COLO668 (cell line): ENCODE results near the gene GGTLC1.

Source experiments
- DNase-seq: peaks from one replicate; lab custom pipeline; 2025; ENCODE audit not compliant: unreplicated experiment; lab: John Stamatoyannopoulos, UW

Gene GGTLC1

GRCh38 chr20:23988561-23988960, at the start of gene GGTLC1:
GGTLC1 (minus strand) TSS chr20:23988779; CDS start chr20:23986611, 2,168 bp downstream.
- no peak for DNase-seq

GRCh38 chr20:24034820-24035219, 46.2 kb upstream of the GGTLC1 start:
- no peak for DNase-seq

DNA sequence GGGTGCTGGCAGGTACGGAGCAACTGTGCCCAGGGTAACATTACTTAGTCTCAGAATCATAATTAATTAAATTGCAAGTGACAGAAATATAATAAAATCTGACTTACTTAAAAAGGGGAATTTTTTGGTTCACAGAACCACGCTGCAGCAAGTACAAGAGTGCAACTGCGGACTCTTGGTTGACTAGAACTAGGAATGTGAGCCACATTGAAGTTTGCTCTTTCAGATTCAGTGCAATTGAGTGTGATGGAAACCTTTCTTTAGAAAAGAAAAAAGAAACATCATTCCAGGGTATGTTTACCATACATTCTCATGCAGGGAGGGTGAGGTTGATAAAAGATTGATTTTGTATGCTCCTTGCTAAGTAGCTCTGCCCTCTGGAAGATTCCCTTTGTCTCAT, 45.0 kb upstream of the GGTLC1 start:
- DNase-seq = no peak

GRCh38 chr20:24033151-24033550, 44.6 kb upstream of the GGTLC1 start:
- no peak for DNase-seq

GRCh38 chr20:24032400-24032898, 43.9 kb upstream of the GGTLC1 start:
- DNase-seq = no peak

GRCh38 chr20:24027229-24027628, 38.6 kb upstream of the GGTLC1 start:
- DNase-seq = no peak

DNA sequence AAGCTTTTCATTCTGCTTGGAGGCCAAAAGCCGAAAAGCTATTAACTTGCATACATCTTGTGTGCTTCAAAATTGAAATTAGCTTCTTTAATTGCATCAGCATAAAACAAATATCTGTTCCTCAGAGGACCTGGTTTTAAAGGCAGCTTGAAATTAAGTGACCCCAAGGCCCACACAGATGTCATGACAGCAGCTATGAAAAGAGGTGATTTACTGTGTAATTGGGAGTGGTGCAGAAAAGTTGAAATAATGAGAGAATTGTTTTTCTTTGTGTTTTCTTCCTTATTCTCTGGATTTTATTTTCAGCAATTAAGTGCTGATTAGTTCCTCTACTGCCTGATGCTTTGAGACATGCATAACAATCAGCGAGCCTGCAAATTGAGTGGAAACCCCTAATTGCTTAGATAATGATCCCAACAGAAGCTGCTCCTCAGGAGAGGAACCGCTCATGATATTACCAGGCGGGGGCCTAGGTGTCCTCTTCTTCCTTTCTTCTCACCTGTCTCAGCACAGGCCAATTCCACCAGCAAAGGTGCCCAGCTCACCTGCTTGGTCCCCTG, 34.1 kb upstream of the GGTLC1 start:
- DNase-seq = no peak

DNA sequence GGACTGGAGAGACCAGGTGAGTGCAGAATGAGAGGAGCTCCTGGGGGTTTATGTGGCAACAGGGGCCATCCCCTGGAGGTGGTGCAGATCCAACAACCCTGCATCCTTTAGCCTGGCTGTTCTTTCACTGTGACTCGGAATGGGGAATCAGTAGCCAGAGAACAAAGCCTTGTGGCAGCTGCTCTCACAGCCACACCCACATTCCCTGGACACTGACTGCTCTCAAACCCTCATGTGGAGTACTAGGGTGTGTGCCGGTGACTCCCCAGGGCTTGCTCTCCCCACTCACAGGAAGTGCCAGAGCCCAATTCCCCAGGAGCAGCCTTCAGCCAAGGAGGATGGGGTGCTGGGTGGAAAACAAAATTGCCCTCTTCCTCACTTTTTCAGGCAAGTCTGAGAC, 30.2 kb upstream of the GGTLC1 start:
- DNase-seq = no peak

DNA sequence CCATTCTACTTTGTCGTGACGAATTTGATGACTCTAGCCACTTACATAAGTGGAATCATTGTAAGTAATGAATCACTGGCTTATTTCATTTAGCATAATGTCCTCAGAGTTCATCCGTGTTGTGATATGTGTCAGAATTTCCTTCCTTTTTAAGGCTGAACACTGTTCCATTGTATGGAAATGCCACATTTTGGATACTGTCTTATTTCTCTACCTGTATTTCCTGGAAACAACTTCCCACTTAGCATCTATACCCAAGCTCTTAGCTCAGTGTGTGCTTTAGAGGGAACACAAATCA, 28.8 kb upstream of the GGTLC1 start:
- no peak for DNase-seq

DNA sequence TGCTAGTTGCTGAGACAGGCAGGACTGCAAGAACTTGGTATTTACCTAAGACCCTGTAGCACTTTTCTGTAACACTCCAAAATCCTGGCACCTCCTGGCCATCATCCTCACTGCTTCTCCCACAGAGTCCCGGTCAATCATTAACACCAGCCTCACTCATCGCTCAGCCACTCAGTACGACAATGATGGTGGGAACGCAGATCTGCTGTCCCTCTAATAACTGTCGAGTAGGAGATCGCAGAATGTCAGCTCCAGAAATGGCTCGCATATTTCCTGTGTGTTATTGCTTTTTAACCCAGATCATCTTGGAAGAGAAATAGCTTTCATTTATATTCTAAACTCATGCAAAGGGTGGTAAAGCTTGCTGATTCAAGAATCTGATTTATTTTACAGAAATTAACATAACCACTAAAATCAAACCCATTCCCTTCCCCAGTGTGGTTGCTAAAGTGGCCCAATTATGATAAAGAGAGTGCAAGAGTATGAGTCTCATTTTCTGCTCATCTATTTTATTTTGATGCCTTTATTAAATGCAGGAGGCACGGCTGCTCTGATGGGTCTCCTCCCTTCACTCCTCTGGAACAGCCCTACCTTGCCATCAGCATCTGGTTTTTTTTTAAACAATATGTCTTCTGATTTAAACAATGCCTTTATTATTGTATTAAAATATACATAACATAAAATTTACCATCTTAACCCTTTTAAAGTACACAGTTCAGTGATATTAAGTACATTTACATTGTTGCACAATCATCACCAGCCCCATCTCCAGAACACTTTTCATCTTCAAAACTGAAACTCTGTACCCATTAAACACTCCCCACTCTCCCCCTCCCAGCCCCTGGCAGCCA, 28.3 kb upstream of the GGTLC1 start:
- no peak for DNase-seq

DNA sequence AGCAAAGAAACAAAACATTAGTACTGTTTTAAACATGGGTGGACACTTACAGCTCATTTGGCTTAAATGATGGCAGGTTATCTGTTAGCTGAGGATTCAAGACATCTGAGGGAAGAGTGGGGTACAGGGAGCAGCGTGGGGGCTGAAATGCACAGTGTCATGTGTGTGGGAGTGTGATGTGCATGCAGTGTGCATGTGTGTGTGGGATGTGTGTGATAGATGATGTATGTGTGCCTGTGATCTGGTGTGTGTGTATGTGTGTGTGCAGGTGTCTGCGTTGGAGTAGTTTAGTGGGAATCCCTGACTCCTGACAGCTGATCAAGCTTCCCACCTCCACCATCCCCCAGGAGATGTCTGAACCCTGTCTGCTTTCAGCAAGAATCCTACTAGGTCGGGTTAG, 25.4 kb upstream of the GGTLC1 start:
- DNase-seq = no peak

- DNase-seq = no peak
These were observed 22.7 kb upstream of the GGTLC1 start for GRCh38 chr20:24011282-24011681.

- DNase-seq = no peak
These were observed 19.2 kb upstream of the GGTLC1 start for GRCh38 chr20:24007758-24008157.

- no peak for DNase-seq
These were observed 18.6 kb upstream of the GGTLC1 start for GRCh38 chr20:24007073-24007595.

DNA sequence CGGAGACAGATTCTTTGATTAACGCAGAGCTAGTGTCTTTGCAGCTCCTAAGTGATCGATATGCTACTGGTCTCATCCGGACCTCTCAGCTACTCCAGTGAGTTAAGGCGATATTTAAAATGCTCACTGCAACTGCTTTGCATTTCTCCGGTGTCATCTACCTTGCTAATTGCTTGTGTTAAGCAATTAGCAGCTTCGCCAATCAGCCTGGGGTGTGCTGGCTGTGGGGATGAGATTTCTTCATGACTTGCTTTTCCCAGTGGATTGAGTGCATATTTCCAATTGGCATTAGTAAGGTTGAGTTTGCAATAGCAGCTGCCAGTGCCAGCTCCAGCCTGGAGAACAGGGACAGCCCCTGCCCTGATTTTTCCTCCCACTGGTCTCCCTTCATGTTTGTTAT, 18.0 kb upstream of the GGTLC1 start:
- no peak for DNase-seq

DNA sequence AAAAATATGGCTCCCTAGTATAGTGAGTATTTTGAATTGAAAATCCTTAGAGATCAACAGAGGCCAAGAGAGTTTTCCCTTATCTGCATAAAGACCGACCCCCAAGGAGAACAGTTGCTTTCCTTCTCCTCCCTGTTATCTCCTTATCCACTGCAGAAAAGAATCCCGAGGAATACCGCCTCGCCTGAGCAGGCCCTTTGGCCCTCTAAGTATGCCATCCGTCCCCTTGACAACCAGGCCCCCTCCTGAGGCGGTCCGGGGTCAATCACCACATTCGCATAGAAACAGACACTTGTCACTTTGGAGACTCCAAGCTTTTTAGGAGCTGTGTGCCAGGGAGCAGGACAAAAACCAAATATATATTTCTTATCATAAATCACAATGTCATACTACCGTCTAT, 15.9 kb upstream of the GGTLC1 start:
- DNase-seq = no peak

- no peak for DNase-seq
These were observed 14.3 kb upstream of the GGTLC1 start for GRCh38 chr20:24002896-24003295.

GRCh38 chr20:24001712-24002405, 13.3 kb upstream of the GGTLC1 start:
- no peak for DNase-seq

GRCh38 chr20:23998844-23999243, 10.3 kb upstream of the GGTLC1 start:
- no peak for DNase-seq

DNA sequence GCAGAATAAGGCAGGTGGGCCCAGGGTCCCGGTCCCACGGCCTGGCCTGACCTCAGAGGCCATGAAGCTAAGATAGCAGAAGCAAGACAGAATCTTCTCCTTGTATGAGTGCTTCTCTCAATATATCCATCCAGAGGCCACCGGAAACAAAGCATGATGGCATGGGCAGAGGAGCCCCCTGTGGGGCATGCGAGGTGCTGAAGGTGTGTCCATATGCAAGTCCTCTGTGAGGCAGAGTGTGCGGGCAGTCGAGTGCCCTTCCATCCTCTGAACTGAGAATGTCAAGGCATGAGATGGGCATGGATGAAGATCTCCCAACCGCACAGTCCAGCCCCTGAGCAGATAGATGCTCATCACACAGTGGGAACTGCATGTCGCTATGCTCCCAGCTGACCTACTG, 9.8 kb upstream of the GGTLC1 start:
- no peak for DNase-seq

DNA sequence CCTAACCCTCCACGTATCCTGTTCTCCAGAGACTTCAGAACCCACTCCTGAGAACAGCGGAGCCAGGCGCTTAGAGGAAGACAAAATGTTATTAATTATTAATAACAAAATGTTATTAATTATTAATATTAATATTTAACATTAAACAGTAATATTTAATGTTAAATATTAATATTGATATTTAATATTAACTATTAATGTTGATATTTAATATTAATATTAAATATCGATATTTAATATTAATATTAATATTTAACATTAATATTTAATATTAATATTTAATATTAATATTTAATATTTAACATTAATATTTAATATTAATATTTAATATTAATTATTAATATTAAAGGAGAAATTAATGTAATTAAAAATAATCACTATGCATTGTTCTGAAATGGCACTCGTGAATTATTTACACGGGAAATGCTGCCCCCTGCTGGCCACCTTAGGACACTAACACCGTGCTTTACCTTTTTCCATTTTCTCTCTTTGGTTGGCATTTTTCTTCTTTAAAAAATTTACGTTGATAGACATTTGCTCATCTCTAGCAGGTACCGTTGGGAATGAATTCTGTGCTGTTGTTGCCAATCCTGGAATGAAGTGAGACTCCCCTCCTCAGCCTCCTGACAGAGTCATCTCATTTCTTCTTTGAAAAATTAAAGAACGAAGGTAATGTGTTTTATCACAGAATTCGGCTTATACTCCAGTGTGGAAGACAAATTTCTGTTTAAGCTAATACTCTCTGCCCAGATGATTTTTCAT, 7.5 kb upstream of the GGTLC1 start:
- DNase-seq = peak; percentile 58
